Astrocyte of the cerebellum (primary cell): Measurements from ENCODE around the gene CFAP68.

Experiments
- DNase-seq: peaks from one replicate; pipeline ENCODE4 v3.0.0-alpha.2; 2011; ENCODE audit warnings: low read depth
- H3K4me3 ChIP-seq: 2 replicates; pipeline ENCODE4 v1.5.1; 2011; ENCODE audit warnings: mild to moderate bottlenecking, low read depth, low read length, moderate library complexity
- in situ Hi-C: cut with HindIII; loops from 2 replicates; pipeline ENCODE4 v1.10.0; 2017; ENCODE audit warnings: low sequenced_read_pairs
- TF ChIP-seq, protein P1 (sequence below): IDR thresholded peaks from 2 replicates; pipeline ENCODE4 v1.5.1; 2012; ENCODE audit warnings: low read length, low read depth, moderate library complexity, mild to moderate bottlenecking; ENCODE audit errors: missing control alignments

The CFAP68 gene

DNA sequence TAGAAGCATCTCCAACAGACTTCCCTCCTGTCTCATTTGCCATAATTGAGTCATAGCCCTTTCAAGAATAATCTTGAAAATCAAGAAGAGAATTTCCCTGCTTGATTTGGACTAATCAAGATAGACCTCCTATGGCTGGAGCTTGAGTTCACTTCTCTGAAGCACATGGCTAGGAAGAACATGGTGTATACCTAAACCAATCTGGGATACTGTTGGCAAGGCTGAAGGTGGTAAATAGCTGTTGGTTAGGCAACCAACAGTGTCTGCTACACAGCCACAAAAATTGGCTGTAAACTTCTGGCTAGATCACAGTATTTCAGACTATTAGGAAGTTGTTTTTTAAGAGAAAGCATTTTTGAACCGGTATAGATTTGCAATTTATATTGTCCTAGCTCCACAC, 27.3 kb downstream of the CFAP68 start:
- H3K4me3 ChIP-seq, result no peak overlapping the region
- TF ChIP-seq, protein P1, sequence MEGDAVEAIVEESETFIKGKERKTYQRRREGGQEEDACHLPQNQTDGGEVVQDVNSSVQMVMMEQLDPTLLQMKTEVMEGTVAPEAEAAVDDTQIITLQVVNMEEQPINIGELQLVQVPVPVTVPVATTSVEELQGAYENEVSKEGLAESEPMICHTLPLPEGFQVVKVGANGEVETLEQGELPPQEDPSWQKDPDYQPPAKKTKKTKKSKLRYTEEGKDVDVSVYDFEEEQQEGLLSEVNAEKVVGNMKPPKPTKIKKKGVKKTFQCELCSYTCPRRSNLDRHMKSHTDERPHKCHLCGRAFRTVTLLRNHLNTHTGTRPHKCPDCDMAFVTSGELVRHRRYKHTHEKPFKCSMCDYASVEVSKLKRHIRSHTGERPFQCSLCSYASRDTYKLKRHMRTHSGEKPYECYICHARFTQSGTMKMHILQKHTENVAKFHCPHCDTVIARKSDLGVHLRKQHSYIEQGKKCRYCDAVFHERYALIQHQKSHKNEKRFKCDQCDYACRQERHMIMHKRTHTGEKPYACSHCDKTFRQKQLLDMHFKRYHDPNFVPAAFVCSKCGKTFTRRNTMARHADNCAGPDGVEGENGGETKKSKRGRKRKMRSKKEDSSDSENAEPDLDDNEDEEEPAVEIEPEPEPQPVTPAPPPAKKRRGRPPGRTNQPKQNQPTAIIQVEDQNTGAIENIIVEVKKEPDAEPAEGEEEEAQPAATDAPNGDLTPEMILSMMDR, result no peak
- no peak for DNase-seq
- in situ Hi-C loops, result no loop called here

DNA sequence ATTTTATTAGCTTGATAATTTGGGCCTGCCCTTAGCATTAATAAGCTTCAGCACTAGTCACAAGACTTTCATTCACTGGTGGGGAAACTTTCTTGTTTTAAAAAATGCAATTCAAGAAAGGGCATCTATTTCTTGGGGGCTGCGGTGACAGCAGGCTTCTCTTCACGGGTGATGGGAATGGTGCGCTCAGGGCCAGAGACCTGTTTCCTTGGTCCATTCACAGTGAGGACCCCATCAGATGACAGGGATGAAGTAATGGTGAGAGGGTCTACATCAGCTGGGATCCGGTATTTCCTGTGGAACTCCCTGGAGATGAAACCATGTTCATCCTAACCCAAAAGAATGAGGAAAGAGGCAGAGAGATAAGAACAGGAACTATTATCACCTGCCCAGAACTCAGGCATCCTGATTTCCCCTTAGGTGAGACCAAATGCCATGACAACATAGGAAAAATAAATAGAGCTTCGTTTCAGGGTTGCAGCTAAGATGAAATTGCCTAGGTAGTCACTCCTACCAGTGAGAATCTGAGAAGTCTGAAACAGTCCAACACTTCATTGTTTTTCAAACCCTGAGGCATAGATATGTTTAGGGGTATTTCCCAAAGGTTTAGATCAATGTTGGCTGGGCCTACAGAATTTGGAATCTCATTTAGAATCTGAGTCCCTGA, 29.4 kb downstream of the CFAP68 start:
- TF ChIP-seq, protein P1, result no peak
- in situ Hi-C loops, result no loop called here
- no peak for DNase-seq
- H3K4me3 ChIP-seq, result no peak overlapping the region

DNA sequence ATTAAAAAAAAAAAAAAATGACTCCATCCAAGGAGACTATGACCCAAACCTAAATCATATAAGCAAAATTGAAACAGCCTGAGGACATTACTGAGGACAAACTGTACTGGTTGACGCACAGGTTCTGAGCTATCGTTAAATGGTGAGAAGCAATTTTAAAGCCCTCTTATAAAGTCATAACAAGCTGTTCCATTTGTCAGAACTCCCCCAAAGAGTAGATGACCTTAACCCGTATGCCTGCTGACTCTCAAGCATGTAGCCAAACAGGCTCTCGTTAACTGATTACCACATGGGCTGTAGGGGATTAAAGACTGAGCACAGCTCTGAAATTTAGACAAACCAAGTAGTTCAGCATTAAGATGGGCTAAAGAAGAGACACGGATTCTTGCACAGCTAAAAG, 30.0 kb downstream of the CFAP68 start:
- DNase-seq, result no peak
- no peak overlapping the region for H3K4me3 ChIP-seq
- in situ Hi-C loops, result no loop called here
- TF ChIP-seq, protein P1, result no peak

DNA sequence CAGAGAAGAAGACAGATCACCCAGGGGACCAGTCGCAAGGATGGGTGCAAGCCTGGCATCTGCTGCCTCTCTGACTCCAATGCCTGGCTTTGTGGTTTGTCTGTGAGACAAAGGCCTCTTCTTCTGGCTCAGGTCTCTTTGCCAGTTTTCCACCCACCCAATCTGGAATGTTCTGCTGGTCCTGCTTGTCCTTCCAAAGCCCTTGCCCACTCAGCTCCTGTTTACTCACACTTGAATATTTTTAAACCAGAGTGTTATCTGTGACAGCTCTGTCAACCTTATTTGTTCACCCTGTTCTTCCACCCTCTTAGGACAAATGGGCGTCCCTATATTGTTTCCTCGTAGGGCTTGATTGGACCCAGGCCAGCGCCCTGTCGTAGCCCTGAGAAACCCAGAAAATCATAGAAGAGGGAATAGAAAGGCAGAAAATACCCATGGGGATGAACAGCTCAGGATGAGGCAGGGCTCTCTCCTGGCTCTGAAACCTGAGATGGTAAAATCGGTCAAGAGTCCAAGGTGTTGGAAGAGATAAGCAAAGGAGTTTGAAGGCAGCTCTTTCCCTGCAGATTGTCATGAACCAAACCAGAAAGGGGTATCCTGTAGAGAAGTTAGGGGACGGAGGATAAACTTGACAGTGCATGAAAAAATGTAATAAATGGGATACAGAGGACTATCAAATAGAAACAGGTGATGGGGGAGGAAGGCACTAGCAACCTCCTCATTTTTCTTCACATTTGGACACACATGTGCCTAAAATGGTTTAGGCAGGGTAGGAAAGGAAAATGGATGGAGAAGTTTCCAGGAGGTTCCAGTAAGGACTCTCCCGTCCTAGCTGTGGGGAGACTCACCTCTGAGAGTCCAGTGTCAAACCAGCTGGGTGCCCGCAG, 31.6 kb downstream of the CFAP68 start:
- DNase-seq, result no peak
- in situ Hi-C loops, result no loop called here
- TF ChIP-seq, protein P1, result no peak
- H3K4me3 ChIP-seq, result no peak overlapping the region

DNA sequence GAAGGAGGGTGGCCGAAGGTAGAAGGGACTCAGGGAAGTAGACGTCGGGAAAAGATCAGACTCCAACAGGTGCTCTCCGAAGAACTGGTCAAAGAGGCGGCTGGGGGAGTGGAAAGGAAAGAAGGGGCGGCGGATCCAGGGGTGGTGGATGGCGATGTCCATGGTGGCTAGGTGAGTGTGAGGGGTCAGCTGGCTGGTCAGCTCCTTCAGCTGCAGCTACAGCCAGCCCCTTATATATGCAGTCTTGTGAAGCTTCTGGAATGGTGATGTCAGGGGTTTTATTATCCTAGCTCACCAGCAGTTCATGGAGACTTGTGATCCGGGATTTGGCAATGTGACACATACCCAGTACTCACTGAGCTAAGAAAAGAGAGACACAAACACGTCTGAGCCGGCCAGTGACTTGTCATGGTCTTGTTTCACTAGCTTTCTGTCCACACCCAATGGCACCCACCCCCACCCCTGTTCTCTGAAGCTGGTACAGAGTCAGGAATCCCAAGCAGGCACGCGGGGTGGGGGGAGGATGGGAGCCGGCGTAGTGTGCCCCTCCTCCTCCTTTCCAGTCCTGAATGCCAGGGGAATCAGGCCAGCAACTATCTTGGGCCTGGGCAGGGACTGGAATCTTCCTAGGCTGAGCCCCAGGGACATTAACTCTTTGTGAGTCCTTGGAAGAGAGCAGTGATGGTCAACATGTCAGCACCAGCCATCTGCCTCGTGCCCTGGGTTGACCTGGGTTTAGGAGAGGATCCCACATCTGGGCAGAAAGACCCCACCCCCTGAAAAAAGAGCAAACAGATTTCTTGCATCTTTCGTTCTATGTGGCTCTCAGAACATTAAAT, 32.4 kb downstream of the CFAP68 start, which contains the start of gene CRYAB:
CRYAB (minus strand) TSS at position 208 of the 839 bp plus-strand sequence; CDS start at position 162, 46 bp downstream.
- no peak within 1 kb of the TSS for H3K4me3 ChIP-seq
- TF ChIP-seq, protein P1, result no peak
- in situ Hi-C loops, result no loop called here

DNA sequence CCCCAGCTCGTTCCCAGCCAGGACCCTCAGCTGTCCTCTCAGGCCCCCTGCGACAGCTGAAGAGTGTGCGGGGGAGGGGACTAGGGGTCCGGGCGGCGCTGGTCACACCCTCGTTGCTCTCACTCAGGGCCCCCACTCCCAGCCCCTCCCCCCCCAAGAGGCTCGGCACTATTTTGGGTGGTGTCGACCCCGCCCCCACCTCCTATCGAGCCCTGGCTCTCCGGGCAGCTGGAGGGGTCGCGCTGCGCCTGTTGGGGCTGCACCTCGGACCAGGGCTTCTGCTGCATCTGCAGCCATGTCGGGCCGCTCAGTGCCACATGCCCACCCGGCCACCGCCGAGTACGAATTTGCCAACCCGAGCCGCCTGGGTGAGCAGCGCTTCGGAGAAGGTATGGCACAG, 33.2 kb downstream of the CFAP68 start, which contains the start of gene HSPB2:
HSPB2 (plus strand) TSS at position 200 of the 400 bp plus-strand sequence; CDS start at position 296, 96 bp downstream.
- H3K4me3 ChIP-seq, result no peak within 1 kb of the TSS
- in situ Hi-C loops, result no loop called here
- DNase-seq, result no peak
- TF ChIP-seq, protein P1, result no peak

More for the DNA sequence above, 32.4 kb downstream of the CFAP68 start, which contains the start of gene CRYAB:
- DNase-seq, result peak; percentile 27
